DMS53 (cell line): ENCODE data around the gene TYMP.

Source experiments
- DNase-seq: peaks from one replicate; lab custom pipeline; 2025; lab: John Stamatoyannopoulos, UW

The TYMP gene

DNA sequence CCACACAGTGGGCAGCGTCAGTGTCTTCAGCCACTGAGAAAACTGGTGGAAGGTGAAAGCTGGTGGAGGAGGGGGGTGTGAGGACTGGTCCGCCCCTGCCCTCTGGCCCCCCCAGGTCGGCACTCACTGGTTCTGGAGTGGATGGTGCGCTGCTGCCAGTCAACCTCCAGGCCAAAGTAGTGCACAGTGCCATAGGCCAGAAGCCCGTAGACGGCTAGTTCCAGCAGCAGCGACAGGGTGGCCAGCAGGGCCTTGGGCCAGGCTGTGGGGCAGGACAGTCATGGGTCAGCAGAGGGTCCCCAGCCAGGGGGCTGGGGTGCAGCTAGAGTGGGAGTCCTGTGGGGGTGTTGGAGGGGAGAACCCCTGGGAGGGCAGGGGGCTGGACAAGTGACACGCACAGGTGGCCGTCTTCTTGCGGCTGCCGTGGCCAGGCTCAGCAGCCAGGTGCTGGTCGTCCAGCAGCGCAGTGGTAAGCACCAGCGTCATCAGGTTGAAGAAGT lies 24.5 kb downstream of the TYMP start:
- no peak for DNase-seq

DNA sequence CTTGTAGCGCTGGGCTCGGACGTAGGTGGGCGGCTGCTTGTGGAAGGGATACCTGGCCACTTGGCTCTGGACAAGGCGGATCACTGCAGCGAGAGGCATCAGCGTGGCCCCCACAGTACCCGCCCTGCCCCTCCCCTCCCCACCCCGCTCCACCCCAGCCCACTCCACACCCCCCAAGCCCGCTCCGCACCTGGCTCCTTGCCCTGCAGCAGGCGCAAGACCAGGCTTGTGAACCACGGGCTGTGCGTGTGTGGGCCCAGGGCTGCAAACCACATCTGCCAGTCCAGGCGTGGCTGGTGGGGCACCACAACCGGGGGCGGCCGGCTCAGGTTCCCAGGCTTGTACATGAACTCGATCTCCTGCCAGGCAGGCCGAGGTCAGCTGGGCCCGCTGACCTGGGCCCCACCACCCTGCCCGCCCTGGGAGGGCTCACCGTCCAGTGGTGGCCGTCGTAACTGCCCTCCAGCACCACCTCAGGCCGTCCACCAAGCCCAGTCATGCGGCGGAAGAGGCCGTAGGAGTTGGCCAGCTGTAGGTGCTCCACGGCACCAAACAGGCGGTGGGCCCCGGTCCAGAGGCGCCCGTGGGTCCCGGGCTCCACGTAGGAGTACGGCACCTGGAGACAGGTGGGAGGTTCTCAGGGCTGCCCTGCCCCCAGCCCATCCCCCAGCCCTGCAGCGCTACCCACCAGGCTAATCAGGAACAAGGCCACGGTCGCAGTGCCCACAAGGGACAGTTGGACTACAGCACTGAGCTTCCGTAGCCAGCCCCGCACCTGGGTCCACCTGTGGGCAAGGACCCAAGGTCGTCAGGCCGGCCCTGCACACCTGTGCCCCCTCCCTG lies 25.2 kb downstream of the TYMP start:
- no peak for DNase-seq

- no peak for DNase-seq
Measured at GRCh38 chr22:50503475-50504145, 26.2 kb downstream of the TYMP start.

DNA sequence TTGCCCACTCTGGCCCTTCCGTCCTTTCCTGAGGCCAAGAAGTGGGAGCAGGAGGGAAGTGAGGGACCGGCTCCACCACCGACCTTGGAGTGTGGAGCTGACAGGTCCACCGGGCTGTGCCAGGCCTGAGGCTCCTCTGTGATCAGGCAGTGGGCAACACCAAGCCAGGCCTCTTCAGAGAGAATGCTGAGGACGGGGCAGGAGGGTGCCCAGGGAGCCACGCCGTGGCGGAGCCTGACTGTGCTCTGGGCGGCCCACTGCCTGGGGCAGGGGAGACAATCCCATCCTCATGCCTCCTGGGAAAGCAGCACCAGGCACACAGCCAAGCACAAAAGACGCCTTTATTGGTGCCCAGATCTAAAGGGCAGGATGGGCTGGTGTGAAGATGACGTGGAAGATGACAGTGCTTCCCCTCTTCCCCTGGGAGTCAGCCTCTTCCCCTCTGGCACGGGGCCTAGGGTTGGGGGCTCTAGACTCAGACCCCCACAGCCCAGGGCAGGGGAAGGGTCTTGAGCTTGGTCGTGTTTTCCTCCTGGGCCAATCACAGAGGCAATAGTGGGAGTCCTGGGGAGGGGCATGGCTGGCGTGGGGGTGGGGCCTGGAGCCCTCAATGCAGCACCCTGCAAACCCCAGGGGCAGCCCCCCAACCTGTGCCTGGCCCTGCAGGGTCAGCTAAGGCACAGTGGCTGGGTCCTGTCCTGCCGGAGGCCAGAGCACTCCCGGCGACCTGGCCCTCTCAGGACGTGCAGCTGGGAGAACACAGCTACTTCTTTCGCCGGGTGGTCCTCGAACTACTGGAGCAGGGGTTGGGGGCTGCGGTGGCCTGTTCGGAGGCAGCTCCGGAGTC lies 27.0 kb downstream of the TYMP start:
- DNase-seq, result no peak

GRCh38 chr22:50502096-50502495 lies 27.7 kb downstream of the TYMP start:
- DNase-seq, result no peak

DNA sequence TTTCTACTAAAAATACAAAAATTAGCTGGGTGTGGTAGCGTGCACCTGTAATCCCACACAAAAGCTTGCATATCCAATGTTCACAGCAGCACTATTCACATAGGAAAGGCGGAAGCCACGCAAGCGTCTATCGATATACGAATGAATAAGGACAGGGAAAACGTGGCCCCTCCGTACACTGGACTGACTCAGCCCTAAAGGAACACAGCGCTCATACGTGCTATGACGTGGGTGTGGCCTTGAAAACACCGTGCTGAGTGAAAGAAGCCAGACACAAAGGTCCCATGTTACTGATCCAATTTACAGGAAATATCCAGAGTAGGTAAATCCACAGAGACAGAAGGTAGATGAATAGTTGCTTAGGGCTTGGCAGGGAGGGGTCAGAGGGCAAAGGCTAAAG lies 29.4 kb downstream of the TYMP start:
- DNase-seq, result no peak

- peak; percentile 88 for DNase-seq
Measured at GRCh38 chr22:50498322-50498890, 31.4 kb downstream of the TYMP start.

GRCh38 chr22:50497093-50497492 lies 32.7 kb downstream of the TYMP start:
- no peak for DNase-seq

DNA sequence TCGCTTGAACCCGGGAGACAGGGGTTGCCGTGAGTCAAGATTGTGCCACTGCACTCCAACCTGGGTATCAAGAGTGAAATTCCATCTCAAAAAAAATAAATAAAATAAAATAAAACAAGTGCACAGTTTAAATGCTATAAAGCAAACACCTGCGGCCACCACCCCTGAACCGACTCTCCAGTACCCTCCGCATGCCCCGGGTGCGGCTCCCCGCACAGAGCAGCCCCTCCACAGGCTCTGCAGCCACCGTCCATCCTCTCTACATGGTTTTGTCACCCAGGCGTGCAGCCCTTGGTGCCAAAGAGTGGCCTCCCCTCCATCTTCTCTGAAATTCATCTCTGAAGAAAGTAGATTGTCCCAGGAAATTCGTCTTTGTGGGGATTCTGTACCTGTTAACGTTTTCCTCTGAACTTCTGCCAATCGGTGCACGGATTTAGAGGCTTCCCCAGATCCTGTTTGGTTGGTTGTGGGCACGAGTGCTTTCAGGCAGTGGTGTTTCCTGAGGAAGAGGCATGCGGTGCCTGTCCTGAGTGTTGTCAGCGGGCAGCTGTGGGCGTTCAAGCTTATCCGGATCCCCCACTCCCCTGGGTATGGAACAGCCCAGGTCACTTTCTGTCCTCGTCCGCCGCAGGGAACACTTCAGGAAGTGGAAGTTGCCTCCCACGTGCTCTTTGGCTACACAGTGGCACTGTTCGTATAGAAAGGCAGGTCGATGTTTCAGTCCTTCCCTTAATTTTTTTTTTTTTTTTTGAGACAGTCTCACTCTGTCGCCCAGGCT lies 39.1 kb downstream of the TYMP start:
- DNase-seq, result peak; percentile 54

- no peak for DNase-seq
Measured at GRCh38 chr22:50489363-50490243, 40.2 kb downstream of the TYMP start.

DNA sequence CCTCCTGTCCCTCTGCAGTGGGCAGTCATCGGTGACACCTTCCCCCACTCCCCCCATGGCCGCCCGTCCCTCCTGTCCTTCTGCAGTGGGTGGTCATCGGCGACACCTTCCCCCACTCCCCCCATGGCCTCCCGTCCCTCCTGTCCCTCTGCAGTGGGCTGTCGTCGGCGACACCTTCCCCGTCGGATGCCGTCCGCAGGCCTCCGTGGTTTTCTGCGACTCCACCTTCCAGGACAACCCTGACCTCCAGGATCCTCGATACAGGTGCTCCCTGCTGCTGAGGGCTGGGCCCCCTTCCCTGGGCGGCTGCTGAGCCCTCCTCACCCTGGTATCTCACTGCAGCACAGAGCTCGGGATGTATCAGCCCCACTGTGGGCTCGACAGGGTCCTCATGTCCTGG lies 40.9 kb downstream of the TYMP start:
- no peak for DNase-seq

DNA sequence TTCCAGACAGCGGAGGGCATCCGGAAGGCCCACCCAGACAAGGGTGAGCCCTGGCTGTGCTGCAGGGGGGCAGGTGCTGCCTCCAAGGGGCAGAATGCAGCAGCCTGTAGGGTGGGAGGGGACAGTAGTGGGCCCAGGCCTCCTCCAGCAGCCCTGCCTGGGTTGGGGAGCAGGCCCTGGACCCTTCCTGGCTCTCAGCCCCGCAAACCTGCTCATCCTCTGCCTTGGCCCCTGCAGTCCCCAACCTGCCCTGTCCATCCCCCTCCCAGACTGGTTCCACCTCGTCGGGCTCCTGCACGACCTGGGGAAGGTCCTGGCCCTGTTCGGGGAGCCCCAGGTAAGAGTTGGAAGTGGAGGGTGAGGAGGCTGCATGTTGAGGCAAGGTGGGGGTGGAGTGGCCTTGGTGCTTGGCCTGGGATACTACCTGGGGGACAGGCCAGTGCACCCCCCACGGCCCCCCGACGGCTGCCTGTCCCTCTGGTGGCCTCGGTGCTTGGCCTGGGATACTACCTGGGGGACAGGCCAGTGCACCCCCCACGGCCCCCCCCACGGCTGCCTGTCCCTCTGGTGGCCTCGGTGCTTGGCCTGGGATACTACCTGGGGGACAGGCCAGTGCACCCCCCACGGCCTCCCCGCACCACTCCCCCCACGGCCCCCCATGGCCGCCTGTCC lies 41.7 kb downstream of the TYMP start:
- no peak for DNase-seq

DNA sequence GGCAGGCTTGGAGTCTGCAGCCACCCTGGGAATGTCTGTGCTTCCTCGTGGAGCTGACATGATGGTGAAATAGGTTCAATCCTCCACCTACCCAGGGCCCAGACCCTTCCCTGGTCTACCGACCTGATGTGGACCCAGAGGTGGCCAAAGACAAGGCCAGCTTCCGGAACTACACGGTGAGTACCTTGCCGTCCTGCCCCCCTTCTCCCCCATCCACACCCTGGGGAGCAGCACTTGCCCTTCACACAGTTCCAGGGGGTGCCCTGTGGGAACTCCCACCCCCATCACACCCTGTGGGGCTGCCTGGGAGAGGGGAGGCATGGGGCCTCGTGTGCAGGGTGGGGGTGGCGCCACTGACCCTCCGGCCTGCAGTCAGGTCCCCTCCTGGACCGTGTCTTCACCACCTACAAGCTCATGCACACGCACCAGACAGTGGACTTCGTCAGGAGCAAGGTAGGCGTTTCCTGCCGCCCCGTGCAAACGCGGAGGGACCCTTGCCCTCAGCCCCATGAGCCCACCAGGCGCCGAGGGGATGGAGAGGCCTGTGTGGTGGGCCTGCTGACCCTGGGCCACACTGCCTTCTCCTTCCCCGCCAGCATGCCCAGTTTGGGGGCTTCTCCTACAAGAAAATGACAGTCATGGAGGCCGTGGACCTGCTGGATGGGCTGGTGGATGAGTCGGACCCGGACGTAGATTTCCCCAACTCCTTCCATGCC lies 42.4 kb downstream of the TYMP start:
- DNase-seq, result no peak

DNA sequence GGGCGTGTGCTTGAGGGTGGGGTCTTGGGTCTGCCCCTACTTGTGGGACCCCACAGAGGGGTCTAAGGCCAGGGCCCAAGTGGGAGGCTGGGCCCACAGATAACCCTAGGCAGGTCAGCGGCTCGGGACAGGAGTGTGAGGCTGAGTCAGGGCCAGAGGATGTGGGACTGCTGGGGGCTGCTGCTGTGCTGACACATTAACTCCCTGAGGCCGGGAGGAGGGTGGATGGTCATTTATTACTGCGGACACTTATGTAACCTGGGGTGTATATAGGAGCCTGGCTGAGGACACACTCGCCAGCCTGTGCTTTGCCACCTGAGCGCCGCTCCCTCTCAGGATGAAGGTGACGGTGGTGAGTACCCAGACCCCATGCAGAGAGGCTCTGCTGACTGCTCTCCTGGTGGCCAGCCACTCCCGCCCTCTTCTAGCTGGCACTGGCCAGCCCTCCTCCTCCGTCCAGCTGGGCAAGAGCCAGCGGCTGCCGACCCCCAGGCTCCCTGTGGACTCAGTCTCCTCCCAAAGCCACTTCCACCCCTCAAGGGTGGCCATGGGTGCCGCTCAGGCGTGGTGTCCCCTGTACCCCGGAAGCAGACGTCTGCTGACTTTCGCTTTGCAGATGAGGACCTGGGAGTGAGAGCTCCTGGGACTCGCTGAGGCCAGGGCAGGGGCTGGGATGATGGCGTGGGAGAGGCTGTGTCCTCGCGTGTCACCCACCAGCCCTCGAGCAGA lies 43.1 kb downstream of the TYMP start, which contains the start of gene MIOX:
TSS of gene MIOX (plus strand) at position 299 of the 729 bp plus-strand sequence. CDS start at position 338, 39 bp downstream.
- peak; percentile 43 for DNase-seq

- peak; percentile 75 for DNase-seq
Measured at GRCh38 chr22:50485221-50486131, 44.3 kb downstream of the TYMP start.

DNA sequence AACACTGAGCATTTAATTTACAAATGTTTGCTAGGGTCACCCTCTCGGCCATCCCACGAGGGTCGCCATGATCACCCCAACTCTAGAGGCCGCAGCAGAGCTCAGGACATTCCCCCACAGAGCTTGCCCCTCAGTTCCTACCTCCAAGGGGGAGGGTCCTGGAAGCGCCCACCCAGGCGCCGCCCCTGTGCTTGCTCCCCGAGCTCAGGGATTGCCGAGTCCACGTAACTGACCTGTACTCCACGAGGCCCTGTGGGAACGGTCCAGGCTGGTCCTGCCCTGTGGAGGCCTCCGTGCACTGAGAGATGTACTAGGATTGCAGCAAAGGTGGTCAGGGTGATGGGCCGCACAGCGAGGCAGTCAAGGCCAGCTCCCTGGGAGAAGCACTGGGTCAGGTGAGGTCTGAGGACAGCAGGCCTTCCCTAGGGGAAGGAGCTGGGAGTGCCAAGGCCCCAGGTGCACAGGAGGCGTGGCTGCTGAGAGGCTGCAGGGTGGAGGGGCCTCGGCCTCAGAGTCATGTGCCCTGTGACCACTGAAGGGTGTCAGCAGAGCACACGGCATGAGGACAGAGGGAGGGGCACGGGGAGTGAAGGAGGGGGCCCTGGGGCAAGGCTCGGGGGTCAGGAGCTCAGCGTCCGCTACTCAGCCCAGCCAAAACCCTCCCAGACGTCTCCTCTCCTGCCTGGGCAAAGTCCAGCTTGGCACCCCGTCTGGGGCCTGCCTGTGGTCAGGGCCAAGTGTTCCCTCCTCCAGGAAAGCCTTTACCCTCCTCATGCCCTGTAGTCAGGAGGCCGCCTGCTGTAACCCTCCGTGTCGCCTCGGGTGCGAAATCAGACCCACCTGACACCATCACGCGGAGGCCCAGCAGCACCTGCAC lies 45.6 kb downstream of the TYMP start:
- DNase-seq, result peak; percentile 35
